CD4-positive, alpha-beta T cell treated with Interleukin-4 for 1 hour (primary cell): ENCODE results near the gene IMPA2.
A peak's percentile ranks its signal among the peaks of the same experiment; 100 is the strongest.
"Not testable (repeated sequence)": the region's sequence is repeated elsewhere in the genome, so short reads cannot be mapped to it uniquely, and the experiment has no call there.

Source experiments
- DNase-seq, 2 donors: peaks; one replicate each; pipeline ENCODE4 v3.0.0-alpha.2; 2020 to 2022

IMPA2 gene

DNA sequence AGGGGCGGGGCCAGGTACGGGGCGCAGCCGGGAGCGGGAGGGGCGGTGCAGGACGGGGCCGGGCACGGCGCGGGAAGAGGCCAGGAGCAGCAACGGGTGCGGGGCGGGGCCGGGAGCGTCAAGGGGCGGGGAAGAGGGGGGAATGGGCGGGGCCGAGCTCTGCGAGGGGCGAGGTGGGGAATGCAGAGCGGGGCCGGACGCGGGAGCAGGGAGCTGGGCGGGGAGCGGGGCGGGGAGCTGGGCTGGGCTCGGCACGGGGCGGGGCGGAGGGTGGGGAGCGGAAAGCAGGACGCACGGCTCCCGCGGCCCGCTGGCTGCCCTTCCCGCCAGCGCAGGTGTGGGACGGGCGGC, at the start of gene IMPA2:
Gene IMPA2, plus strand, starts transcription at position 316 of the 351 bp plus-strand sequence. CDS start 163 bp downstream, outside the sequence.
- no peak for DNase-seq

- no peak for DNase-seq
These were observed 48.9 kb upstream of the IMPA2 start for GRCh38 chr18:11932393-11932792.

- DNase-seq: peak; percentile 70 to 78
These were observed 43.3 kb upstream of the IMPA2 start for GRCh38 chr18:11937874-11938478.

GRCh38 chr18:11940956-11941355, 40.4 kb upstream of the IMPA2 start:
- DNase-seq: no peak

DNA sequence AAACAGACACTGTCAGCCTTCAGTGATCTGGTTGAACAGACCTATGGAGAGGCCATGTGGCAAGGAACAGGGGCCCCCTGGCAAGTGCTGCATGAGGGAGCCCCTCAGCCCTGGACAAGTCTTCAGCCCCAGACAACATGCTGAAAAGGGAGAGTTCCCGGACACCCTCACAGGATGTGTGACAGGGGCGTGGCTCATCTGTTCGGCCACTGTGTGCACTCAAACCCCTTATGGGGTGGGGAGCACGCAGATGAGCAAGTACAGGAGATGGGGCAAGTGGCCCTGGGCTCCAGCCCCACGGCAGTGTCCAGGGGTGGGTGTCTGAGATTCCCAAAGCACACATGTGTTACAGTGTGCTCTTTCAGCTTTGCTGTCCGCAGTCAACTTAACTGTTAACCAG, 37.8 kb upstream of the IMPA2 start:
- no peak for DNase-seq

DNA sequence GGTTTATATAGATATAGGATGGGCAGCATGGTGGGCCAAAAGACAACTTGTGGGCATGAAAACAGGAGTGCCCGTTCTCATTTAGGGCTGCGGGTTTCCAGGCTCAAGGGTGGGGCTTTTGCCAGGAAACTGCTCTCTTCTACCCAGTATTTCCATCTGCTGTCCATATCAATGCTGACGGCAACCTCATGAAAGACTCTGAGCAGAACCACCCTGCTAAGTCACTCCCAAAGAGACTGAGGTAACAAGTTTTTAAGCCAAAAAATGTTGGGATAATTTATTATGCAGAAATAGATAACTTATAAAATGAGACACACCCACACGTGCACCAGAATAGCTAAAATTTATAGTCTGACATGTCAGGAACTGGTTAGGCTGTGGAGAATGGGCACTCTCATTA, 37.1 kb upstream of the IMPA2 start:
- no peak for DNase-seq

- DNase-seq: no peak
These were observed 36.5 kb upstream of the IMPA2 start for GRCh38 chr18:11944786-11945185.

GRCh38 chr18:11945834-11946659, 35.3 kb upstream of the IMPA2 start:
- not testable (repeated sequence) for DNase-seq

- DNase-seq: no peak
These were observed 34.6 kb upstream of the IMPA2 start for GRCh38 chr18:11946756-11947155.

DNA sequence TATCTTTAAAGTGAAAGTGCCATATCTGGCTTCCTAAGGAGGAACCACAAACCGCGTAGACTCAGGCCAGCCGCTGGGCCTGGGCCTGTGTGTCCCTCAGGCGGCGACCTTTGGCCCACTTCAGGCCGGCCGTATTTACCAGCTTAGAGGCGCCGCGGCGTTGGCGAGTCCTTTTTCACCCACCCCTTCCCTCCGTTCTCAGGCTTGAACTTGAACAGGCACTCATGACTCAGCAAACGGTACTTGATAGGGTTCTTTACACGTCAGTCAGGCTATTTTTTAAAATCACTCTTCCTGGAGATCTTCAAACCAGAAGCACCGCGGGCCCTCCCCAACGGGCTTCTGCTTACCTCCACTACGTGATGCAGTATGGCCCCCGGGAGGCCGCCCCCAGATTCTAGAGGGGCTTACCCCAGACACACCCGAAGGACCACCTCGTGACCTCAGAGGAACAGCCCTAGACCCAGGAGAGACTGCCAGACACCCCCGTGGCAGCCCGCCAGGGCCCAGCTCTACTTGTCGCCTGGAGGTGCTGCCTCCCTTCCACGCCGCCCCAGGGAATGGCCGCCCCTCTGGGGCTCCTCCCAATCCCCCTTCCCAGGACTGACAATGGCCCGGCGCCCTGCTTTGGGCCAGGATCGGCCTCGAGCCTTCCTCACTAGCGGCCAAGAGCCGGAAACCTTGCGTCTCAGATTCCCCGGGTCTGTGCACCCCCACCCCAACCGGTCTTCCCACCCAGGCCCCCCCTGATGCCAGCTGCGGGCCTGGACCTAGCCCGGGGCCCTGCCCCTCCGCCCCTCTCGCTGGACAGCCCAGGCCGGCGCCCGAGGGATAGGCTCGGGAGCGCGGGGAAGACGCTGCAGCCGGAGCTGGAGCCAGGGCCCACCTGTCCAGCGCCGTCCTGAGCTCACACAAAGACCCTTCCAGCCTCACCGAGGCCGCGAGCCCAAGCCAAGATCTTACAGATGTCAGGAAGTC, 33.8 kb upstream of the IMPA2 start:
- DNase-seq: peak; percentile 68 to 78

- DNase-seq: no peak
These were observed 32.3 kb upstream of the IMPA2 start for GRCh38 chr18:11948852-11949523.

GRCh38 chr18:11950824-11951223, 30.5 kb upstream of the IMPA2 start:
- no peak for DNase-seq

GRCh38 chr18:11951390-11951851, 29.9 kb upstream of the IMPA2 start:
- no peak for DNase-seq

GRCh38 chr18:11953113-11953512, 28.2 kb upstream of the IMPA2 start:
- no peak for DNase-seq

DNA sequence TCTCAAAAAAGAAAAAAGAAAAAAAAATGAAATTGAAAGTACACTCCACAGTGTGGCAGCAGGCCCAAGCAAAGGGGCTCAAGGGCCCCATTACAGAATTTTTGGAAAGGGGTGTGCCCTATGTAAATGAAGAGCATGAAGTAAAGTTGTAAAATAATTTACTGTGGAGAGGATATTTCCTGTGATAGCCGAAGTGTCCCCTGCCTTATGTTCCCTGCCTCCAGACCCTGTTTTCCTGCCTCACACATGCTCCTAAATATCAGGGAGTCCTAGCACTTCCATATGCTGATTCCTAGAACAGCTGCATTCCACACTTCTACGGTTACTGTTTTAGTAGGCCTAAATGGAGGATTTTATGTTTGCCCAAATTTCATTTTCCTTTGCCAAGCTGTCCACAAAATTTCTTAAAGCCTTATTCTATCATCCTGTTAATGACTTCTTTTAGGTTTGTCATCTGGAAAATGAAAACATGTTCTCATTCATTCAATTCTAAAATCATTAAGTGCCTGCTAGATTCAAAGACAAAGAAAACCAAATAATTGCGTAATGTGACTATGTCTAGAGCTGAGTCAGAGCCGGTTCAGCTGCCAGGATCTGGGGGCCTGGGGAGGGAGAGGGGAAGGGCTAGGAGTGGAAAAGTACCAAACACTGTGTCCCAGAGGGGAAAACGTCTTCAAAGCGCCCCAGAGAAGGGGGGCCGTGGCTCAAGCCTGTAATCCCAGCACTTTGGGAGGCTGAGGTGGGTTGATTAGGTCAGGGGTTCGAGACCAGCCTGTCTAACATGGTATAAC, 25.9 kb upstream of the IMPA2 start:
- DNase-seq: no peak

- no peak for DNase-seq
These were observed 24.7 kb upstream of the IMPA2 start for GRCh38 chr18:11956371-11957308.

GRCh38 chr18:11957636-11958035, 23.7 kb upstream of the IMPA2 start:
- DNase-seq: no peak

- not testable (repeated sequence) for DNase-seq
These were observed 21.7 kb upstream of the IMPA2 start for GRCh38 chr18:11959651-11960050.

- no peak for DNase-seq
These were observed 20.4 kb upstream of the IMPA2 start for GRCh38 chr18:11960743-11961380.

GRCh38 chr18:11962597-11962996, 18.7 kb upstream of the IMPA2 start:
- no peak for DNase-seq
